Stimulated activated memory B cell treated with anti-CD40 and anti-IgM and Interleukin-4, amounts not matched to agents 10 μg/mL and 1 μg/mL and 100 μg/mL, for 72 hours (primary cell): ENCODE measurements around the gene AGAP9.
"Not testable (repeated sequence)": the region's sequence is repeated elsewhere in the genome, so short reads cannot be mapped to it uniquely, and the experiment has no call there.

ENCODE experiments used
- ATAC-seq: fragments of 150-1000 bp; cut with Tn5 transposase; 2 replicates; pipeline ENCODE4 v1.10.0; 2021
- H3K27ac Mint-ChIP-seq: one replicate; pipeline ENCODE4 v1.8.0; 2022; ENCODE audit warnings: mild to moderate bottlenecking, mixed read lengths
- H3K27me3 Mint-ChIP-seq: one replicate; pipeline ENCODE4 v1.8.0; 2022; ENCODE audit warnings: mixed read lengths
- H3K36me3 Mint-ChIP-seq: one replicate; pipeline ENCODE4 v1.8.0; 2022; ENCODE audit warnings: mixed read lengths
- H3K4me1 Mint-ChIP-seq: one replicate; pipeline ENCODE4 v1.8.0; 2022; ENCODE audit warnings: mixed read lengths
- H3K4me3 Mint-ChIP-seq: one replicate; pipeline ENCODE4 v1.8.0; 2022; ENCODE audit warnings: mild to moderate bottlenecking, moderate library complexity, mixed read lengths
- H3K9me3 Mint-ChIP-seq: one replicate; pipeline ENCODE4 v1.8.0; 2022; ENCODE audit warnings: mixed read lengths

AGAP9 gene

GRCh38 chr10:47523475-47523874 lies at the start of gene AGAP9:
Gene AGAP9 (minus strand): TSS chr10:47523638. CDS start chr10:47523526, 112 bp downstream.
- ATAC-seq, H3K4me3 Mint-ChIP-seq, H3K27me3 Mint-ChIP-seq, H3K27ac Mint-ChIP-seq, H3K4me1 Mint-ChIP-seq, H3K9me3 Mint-ChIP-seq, H3K36me3 Mint-ChIP-seq: not testable (repeated sequence)

- H3K27me3 Mint-ChIP-seq, ATAC-seq, H3K9me3 Mint-ChIP-seq, H3K36me3 Mint-ChIP-seq, H3K4me1 Mint-ChIP-seq, H3K27ac Mint-ChIP-seq, H3K4me3 Mint-ChIP-seq: not testable (repeated sequence)
Measured at GRCh38 chr10:47571138-47571912, 47.9 kb upstream of the AGAP9 start.

GRCh38 chr10:47566757-47567156 lies 43.3 kb upstream of the AGAP9 start:
- ATAC-seq, result peak; percentile 28
- not testable (repeated sequence) for H3K9me3 Mint-ChIP-seq, H3K4me1 Mint-ChIP-seq, H3K27ac Mint-ChIP-seq, H3K27me3 Mint-ChIP-seq, H3K36me3 Mint-ChIP-seq, H3K4me3 Mint-ChIP-seq

GRCh38 chr10:47566108-47566699 lies 42.8 kb upstream of the AGAP9 start:
- H3K27ac Mint-ChIP-seq, H3K36me3 Mint-ChIP-seq, H3K27me3 Mint-ChIP-seq, H3K4me1 Mint-ChIP-seq, H3K4me3 Mint-ChIP-seq, H3K9me3 Mint-ChIP-seq: not testable (repeated sequence)
- ATAC-seq, result peak; percentile 52

GRCh38 chr10:47565517-47565920 lies 42.1 kb upstream of the AGAP9 start:
- not testable (repeated sequence) for H3K27me3 Mint-ChIP-seq, H3K9me3 Mint-ChIP-seq, H3K4me1 Mint-ChIP-seq, H3K4me3 Mint-ChIP-seq, H3K27ac Mint-ChIP-seq, H3K36me3 Mint-ChIP-seq
- ATAC-seq, result peak; percentile 63

GRCh38 chr10:47564953-47565352 lies 41.5 kb upstream of the AGAP9 start:
- not testable (repeated sequence) for ATAC-seq, H3K4me3 Mint-ChIP-seq, H3K27me3 Mint-ChIP-seq, H3K27ac Mint-ChIP-seq, H3K36me3 Mint-ChIP-seq, H3K4me1 Mint-ChIP-seq, H3K9me3 Mint-ChIP-seq

- not testable (repeated sequence) for H3K9me3 Mint-ChIP-seq, ATAC-seq, H3K27me3 Mint-ChIP-seq
Measured at GRCh38 chr10:47564318-47564717, 40.9 kb upstream of the AGAP9 start.

GRCh38 chr10:47560452-47560851 lies 37.0 kb upstream of the AGAP9 start:
- not testable (repeated sequence) for H3K27me3 Mint-ChIP-seq, H3K9me3 Mint-ChIP-seq, ATAC-seq, H3K27ac Mint-ChIP-seq, H3K4me3 Mint-ChIP-seq, H3K36me3 Mint-ChIP-seq
- H3K4me1 Mint-ChIP-seq, result peaks cover 11% of the 10 kb centered on the region

More at GRCh38 chr10:47564318-47564717, 40.9 kb upstream of the AGAP9 start:
- not testable (repeated sequence) for H3K4me3 Mint-ChIP-seq, H3K36me3 Mint-ChIP-seq, H3K27ac Mint-ChIP-seq, H3K4me1 Mint-ChIP-seq

- H3K4me3 Mint-ChIP-seq, H3K27me3 Mint-ChIP-seq, ATAC-seq, H3K27ac Mint-ChIP-seq, H3K9me3 Mint-ChIP-seq, H3K36me3 Mint-ChIP-seq: not testable (repeated sequence)
- H3K4me1 Mint-ChIP-seq, result peaks cover 11% of the 10 kb centered on the region
Measured at GRCh38 chr10:47559718-47560308, 36.4 kb upstream of the AGAP9 start.

GRCh38 chr10:47558109-47558508 lies 34.7 kb upstream of the AGAP9 start:
- H3K4me3 Mint-ChIP-seq, H3K27me3 Mint-ChIP-seq, ATAC-seq, H3K9me3 Mint-ChIP-seq, H3K36me3 Mint-ChIP-seq: not testable (repeated sequence)
- Mint-ChIP-seq H3K27ac (peak overlapping the region; percentile 60), H3K4me1 (peaks cover 11% of the 10 kb centered on the region)

GRCh38 chr10:47557616-47558015 lies 34.2 kb upstream of the AGAP9 start:
- peak overlapping the region; percentile 60 for H3K27ac Mint-ChIP-seq
- H3K4me3 Mint-ChIP-seq, H3K36me3 Mint-ChIP-seq, H3K9me3 Mint-ChIP-seq, H3K27me3 Mint-ChIP-seq: not testable (repeated sequence)
- peaks cover 11% of the 10 kb centered on the region for H3K4me1 Mint-ChIP-seq
- peak; percentile 18 for ATAC-seq

- H3K9me3 Mint-ChIP-seq, H3K4me3 Mint-ChIP-seq, H3K27me3 Mint-ChIP-seq, ATAC-seq, H3K36me3 Mint-ChIP-seq: not testable (repeated sequence)
- H3K4me1 Mint-ChIP-seq, result peaks cover 11% of the 10 kb centered on the region
- H3K27ac Mint-ChIP-seq, result peak overlapping the region; percentile 12
Measured at GRCh38 chr10:47555334-47555733, 31.9 kb upstream of the AGAP9 start.

- not testable (repeated sequence) for ATAC-seq, H3K27me3 Mint-ChIP-seq, H3K9me3 Mint-ChIP-seq, H3K36me3 Mint-ChIP-seq, H3K27ac Mint-ChIP-seq
- Mint-ChIP-seq H3K4me1 (peaks cover 11% of the 10 kb centered on the region), H3K4me3 (peak overlapping the region; percentile 31)
Measured at GRCh38 chr10:47554552-47554951, 31.1 kb upstream of the AGAP9 start.

GRCh38 chr10:47553860-47554247 lies 30.4 kb upstream of the AGAP9 start:
- peak overlapping the region; percentile 95 for H3K27ac Mint-ChIP-seq
- ATAC-seq, H3K9me3 Mint-ChIP-seq, H3K27me3 Mint-ChIP-seq, H3K36me3 Mint-ChIP-seq: not testable (repeated sequence)
- peaks cover 11% of the 10 kb centered on the region for H3K4me1 Mint-ChIP-seq
- H3K4me3 Mint-ChIP-seq, result peak overlapping the region; percentile 86

GRCh38 chr10:47553214-47553859 lies 29.9 kb upstream of the AGAP9 start:
- Mint-ChIP-seq H3K4me3 (peak overlapping the region; percentile 86), H3K4me1 (peaks cover 11% of the 10 kb centered on the region), H3K27ac (peak overlapping the region; percentile 95)
- H3K36me3 Mint-ChIP-seq, H3K27me3 Mint-ChIP-seq, H3K9me3 Mint-ChIP-seq: not testable (repeated sequence)
- ATAC-seq, result peak; percentile 94

- not testable (repeated sequence) for H3K9me3 Mint-ChIP-seq, H3K36me3 Mint-ChIP-seq, H3K27me3 Mint-ChIP-seq, H3K4me1 Mint-ChIP-seq
- peak; percentile 86 for ATAC-seq
- peak overlapping the region; percentile 86 for H3K4me3 Mint-ChIP-seq
- H3K27ac Mint-ChIP-seq, result peak overlapping the region; percentile 95
Measured at GRCh38 chr10:47552719-47553118, 29.3 kb upstream of the AGAP9 start.
